Activated CD4-positive, alpha-beta T cell treated with anti-CD3 and anti-CD28 coated beads, Interleukin-2, amount 10 ng/mL, durations not matched to agents 24 days and 14 days (primary cell): ENCODE results near the gene PPCDC. TPM values are rescaled to one million over a fixed set of nuclear protein-coding genes. Genes with fewer than 3 reads are reported as not detected.

Source experiments
- DNase-seq: peaks from one replicate; pipeline ENCODE4 v3.0.0; 2022
- H3K27ac Mint-ChIP-seq: one replicate; pipeline ENCODE4 v1.8.0; 2022; ENCODE audit warnings: mild to moderate bottlenecking, mixed read lengths
- H3K27me3 Mint-ChIP-seq: one replicate; pipeline ENCODE4 v1.8.0; 2022; ENCODE audit warnings: mixed read lengths
- H3K36me3 Mint-ChIP-seq: one replicate; pipeline ENCODE4 v1.8.0; 2022; ENCODE audit warnings: low read depth, mild to moderate bottlenecking, mixed read lengths
- H3K4me1 Mint-ChIP-seq: one replicate; pipeline ENCODE4 v1.8.0; 2021; ENCODE audit warnings: mixed read lengths
- H3K4me3 Mint-ChIP-seq: one replicate; pipeline ENCODE4 v1.8.0; 2022; ENCODE audit warnings: mild to moderate bottlenecking, moderate library complexity, mixed read lengths
- H3K9me3 Mint-ChIP-seq: one replicate; pipeline ENCODE4 v1.8.0; 2021; ENCODE audit warnings: mixed read lengths
- intact Hi-C: fragments of 100-400 bp; cut with micrococcal nuclease; formaldehyde crosslinking; loops from one replicate; pipeline ENCODE4 v1.15.1; 2023
- total RNA-seq: library from RNA; stranded (reverse); gene quantifications from 2 replicates; pipeline ENCODE4 v1.2.3, GENCODE V29; 2022

The PPCDC gene
- total RNA-seq, 1 donor from 2014 or later, result 21.4 TPM

DNA sequence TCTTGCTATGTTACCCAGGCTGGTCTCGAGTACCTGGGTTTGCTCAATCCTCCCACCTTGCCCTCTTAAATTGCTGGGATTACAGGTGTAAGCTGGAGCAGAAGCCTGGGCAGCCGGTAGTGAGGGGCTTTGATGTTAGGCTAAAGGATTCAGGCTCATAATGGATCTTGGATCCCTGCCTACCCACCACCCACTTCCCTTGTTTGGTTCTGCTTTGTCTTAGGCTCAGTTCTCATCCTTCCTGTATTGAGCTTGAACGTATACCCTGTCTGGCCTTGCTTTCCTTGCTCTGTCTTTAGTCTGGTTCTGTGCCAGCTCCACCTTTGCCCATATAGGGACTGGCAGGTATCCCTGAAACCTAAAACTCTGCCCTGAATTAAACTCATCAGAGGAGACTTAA is 1.7 kb downstream of the PPCDC start:
- Mint-ChIP-seq H3K27ac (peak overlapping the region; percentile 63), H3K36me3 (peaks cover 7% of the 10 kb centered on the region), H3K4me1 (peaks cover 24% of the 10 kb centered on the region), H3K27me3 (no peaks in the 10 kb centered on the region), H3K9me3 (no peaks in the 10 kb centered on the region), H3K4me3 (peak overlapping the region; percentile 89)
- intact Hi-C loops, result no loop called here
- no peak for DNase-seq

DNA sequence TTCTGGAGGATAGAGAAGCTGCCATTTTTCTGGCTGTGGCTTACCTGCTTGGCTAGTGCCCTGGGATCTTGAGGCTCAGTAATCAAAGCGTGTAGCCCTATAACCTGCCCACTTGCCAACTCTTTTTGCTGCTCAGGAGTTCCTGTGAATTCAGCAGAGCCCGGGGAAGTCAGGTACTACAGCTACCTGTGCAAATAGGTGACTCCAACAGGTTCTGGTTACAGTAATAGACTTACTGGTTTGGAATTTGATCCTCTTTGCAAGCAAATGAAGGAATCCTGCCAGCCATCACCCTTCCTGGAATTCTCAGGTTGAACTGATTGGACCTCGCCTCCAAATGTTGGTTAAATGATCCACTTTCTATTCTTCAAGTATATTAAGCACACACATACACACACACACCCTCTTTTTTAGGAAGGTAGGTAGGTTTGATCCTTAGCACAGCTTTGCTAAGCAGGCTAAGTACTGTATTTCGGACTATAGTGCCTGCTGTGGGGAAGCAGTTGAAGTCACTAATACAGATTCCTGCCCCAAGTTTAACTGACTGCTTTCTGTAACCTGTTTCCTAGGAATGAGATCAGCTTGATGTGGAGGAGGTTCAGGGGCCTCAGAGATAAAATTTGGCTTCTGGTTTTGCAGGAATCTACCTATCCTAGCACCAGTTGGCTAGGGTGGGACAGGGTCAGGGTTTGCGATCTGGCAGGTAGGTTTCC is 2.3 kb downstream of the PPCDC start:
- Mint-ChIP-seq H3K27ac (peak overlapping the region; percentile 63), H3K9me3 (no peaks in the 10 kb centered on the region), H3K4me3 (peak overlapping the region; percentile 89), H3K4me1 (peaks cover 28% of the 10 kb centered on the region), H3K36me3 (peaks cover 7% of the 10 kb centered on the region), H3K27me3 (no peaks in the 10 kb centered on the region)
- no peak for DNase-seq
- intact Hi-C loops, result no loop called here

DNA sequence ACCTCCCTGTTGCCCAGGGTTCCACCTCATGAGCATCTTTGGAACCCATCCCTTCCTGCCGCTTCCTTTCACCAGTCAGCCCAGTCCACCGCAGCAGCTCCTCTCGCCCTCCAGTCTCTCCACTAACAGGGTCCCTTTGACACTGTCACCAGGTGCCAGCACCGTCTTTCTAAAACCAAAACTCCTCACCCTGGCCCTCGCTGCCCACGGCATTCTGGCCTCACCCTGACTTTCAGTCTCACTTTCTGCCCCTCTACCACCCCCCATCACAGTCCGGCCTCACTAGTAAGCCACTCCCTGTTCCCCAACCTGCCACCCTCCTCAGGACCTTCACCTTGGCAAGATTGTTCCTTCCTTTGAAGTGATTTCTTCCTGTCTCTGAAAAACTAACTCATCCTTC is 4.2 kb downstream of the PPCDC start:
- Mint-ChIP-seq H3K27ac (peak overlapping the region; percentile 1), H3K4me3 (no peak overlapping the region), H3K36me3 (peaks cover 12% of the 10 kb centered on the region), H3K9me3 (no peaks in the 10 kb centered on the region), H3K27me3 (no peaks in the 10 kb centered on the region), H3K4me1 (peaks cover 46% of the 10 kb centered on the region)
- intact Hi-C loops, result no loop called here
- DNase-seq, result no peak

DNA sequence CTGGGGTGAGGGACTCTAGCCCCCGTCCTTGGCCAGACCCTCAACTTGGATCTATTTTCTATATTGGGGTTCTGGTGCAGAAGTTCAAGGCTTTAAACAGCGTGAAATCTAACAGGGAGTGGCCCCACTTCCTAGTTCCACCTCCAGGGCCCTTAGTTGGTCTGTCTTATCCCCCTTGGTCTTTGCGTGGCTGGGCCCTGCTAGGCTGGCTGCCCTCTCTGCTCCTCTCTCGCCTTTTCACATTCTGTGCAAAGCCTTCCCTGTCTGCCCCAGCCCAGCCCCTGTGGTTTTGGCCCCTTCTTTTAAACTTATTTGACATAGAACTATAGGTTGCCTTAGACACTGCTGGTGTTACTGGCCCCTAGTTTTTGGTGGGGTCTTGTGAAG is 5.6 kb downstream of the PPCDC start:
- H3K4me1 Mint-ChIP-seq, result peaks cover 47% of the 10 kb centered on the region
- H3K4me3 Mint-ChIP-seq, result no peak overlapping the region
- DNase-seq, result no peak
- intact Hi-C loops, result loop anchor here (1.0 kb wide), 1 partner anchor 175 kb away; no protein-coding TSS in a partner anchor
- H3K36me3 Mint-ChIP-seq, result peaks cover 10% of the 10 kb centered on the region
- H3K9me3 Mint-ChIP-seq, result no peaks in the 10 kb centered on the region
- H3K27me3 Mint-ChIP-seq, result no peaks in the 10 kb centered on the region
- peak overlapping the region; percentile 51 for H3K27ac Mint-ChIP-seq

DNA sequence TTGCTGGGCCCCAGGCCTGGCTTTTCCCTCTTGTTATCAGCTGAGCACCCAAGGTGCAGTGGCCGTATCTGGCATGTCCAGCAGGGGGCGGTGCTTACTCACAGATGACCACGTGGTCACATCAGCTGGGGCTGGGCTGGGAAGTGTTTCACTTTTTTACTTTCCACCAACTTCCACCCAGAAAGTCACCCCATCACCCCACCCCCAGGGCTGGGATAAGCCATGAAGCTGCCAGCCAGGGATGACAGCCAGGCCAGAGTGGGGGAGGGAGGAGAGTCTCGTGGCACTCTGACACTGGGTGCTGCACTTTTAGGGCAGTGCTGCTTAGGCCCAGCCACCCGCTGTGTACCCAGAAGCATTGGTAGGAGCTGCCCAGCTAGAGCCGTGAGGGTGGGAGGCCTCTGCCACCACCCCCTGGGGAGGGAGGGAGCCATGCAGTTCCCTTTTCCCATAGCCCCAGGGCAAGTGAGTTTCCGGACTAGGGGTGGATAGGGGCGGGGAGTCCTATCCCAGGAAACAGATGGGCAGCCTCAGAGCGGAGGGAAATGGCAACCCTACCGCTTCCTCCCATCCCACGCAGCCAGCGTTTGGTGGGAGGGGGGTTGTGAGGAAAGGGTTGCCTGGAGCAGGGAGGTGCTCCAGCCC is 6.1 kb downstream of the PPCDC start:
- peak; percentile 97 for DNase-seq
- H3K4me3 Mint-ChIP-seq, result peak overlapping the region; percentile 26
- H3K27ac Mint-ChIP-seq, result peak overlapping the region; percentile 76
- intact Hi-C loops, result loop anchor here (1.0 kb wide), 1 partner anchor 175 kb away; no protein-coding TSS in a partner anchor
- no peaks in the 10 kb centered on the region for H3K9me3 Mint-ChIP-seq
- H3K27me3 Mint-ChIP-seq, result no peaks in the 10 kb centered on the region
- H3K36me3 Mint-ChIP-seq, result peaks cover 10% of the 10 kb centered on the region
- H3K4me1 Mint-ChIP-seq, result peaks cover 44% of the 10 kb centered on the region

DNA sequence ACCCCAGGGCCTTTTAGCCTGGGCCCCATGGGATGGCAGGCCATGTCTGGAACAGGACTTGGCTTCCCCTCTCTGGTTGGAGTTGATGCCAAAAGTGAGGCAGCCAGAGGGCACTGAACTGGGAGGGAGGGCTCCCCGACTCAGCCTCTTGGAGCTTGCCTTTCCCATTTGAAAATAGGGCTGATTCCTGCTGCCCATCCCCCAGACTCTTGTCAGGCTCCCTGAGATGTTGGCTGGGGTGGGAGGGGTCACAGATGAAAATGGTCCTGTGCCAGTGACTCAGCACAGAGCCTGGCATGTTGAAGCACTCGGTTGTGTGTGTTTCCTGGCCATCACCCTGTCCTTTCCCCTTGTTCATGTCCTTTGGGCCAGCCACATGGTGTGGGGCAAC is 6.6 kb downstream of the PPCDC start:
- Mint-ChIP-seq H3K4me1 (peaks cover 41% of the 10 kb centered on the region), H3K27ac (no peak overlapping the region), H3K36me3 (peaks cover 9% of the 10 kb centered on the region), H3K27me3 (no peaks in the 10 kb centered on the region), H3K9me3 (no peaks in the 10 kb centered on the region), H3K4me3 (no peak overlapping the region)
- DNase-seq, result no peak
- intact Hi-C loops, result no loop called here

DNA sequence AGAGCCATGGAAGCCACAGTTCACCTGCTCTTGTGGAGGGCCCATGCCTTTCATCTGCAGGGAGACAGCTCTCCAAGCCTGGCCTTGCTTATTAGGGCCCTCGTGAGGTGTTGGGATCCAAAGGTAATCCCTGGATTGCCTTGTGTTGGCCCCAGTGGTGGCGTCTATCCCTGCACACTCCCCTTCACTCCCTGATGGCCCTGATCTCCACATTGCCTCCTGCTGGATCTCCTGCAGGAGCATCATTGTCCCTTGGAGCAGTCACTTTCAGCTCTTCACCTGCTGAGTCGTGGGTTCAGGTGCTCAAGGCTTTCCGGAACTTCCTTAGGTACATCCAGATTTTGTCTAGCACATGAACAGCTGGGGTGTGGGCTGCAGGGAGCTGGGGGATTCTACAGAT is 7.0 kb downstream of the PPCDC start:
- intact Hi-C loops, result no loop called here

DNA sequence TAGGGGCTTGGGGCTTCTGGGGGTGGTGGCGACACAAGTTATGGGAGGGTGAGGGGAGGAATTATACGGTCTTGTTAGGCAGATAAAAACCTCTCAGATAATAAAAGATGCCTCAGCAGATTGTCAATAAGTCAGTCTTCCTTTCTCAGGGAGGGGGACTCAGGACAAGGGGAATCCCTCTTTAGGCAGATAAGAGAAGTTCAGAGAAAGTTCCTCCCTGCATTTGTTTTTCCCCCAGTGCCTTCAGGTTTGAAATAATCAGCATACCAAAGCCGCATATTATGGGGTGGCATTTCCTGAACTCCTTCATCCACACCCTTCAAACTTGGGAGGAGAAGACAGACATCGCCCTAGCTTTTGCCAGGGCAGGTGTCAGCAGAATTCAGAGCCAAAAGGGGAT is 8.5 kb downstream of the PPCDC start:
- no peak for DNase-seq
- peaks cover 8% of the 10 kb centered on the region for H3K36me3 Mint-ChIP-seq
- H3K4me1 Mint-ChIP-seq, result peaks cover 41% of the 10 kb centered on the region
- no peaks in the 10 kb centered on the region for H3K9me3 Mint-ChIP-seq
- H3K4me3 Mint-ChIP-seq, result no peak overlapping the region
- H3K27me3 Mint-ChIP-seq, result no peaks in the 10 kb centered on the region
- H3K27ac Mint-ChIP-seq, result peak overlapping the region; percentile 13
- intact Hi-C loops, result no loop called here

More for the DNA sequence above, 7.0 kb downstream of the PPCDC start:
- H3K27me3 Mint-ChIP-seq, result no peaks in the 10 kb centered on the region
- peak overlapping the region; percentile 21 for H3K4me3 Mint-ChIP-seq
- peaks cover 5% of the 10 kb centered on the region for H3K36me3 Mint-ChIP-seq
- no peak overlapping the region for H3K27ac Mint-ChIP-seq
- H3K4me1 Mint-ChIP-seq, result peaks cover 37% of the 10 kb centered on the region
- DNase-seq, result no peak
- H3K9me3 Mint-ChIP-seq, result no peaks in the 10 kb centered on the region

DNA sequence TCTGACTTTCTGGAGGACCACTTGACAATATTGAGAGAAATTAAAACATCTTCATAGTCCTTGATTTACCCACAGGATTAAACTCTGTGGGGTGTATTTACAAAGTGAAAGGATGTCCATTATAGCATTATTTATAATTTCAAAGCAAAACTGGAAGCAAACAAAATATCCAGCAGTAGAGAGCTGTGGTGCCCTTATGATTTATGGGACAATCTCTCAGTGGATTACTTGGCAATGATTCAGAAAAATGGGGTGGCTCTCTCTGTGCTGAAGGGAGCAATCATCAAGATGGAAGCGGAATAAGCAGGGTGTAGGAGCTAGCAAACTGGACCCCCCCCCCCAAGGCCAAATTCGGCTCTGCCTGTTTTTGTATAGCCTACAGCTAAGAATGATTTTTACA is 9.0 kb downstream of the PPCDC start:
- H3K27me3 Mint-ChIP-seq, result no peaks in the 10 kb centered on the region
- DNase-seq, result no peak
- H3K4me1 Mint-ChIP-seq, result peaks cover 44% of the 10 kb centered on the region
- H3K27ac Mint-ChIP-seq, result no peak overlapping the region
- no peaks in the 10 kb centered on the region for H3K9me3 Mint-ChIP-seq
- no peak overlapping the region for H3K4me3 Mint-ChIP-seq
- H3K36me3 Mint-ChIP-seq, result peaks cover 12% of the 10 kb centered on the region
- intact Hi-C loops, result no loop called here

DNA sequence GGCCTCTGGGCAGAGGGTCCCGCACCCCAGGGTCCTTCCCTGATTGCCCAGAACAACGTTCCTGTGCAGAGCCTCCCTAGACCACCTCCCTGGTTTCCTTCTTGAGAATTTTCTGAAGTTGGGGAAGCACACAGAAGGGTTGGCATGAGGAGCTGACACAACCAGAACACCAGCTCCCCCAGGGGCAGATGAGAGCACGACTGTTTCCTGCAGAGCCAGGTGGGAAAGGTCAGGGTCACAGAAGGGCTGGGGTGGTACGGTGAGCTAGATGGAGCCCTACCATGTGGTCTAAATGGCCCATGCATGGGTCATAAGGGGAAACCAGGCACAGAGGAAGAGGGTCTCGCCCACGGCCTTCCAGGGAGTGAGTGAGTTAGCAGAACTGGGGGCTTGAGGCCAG is 10.4 kb downstream of the PPCDC start:
- peaks cover 13% of the 10 kb centered on the region for H3K36me3 Mint-ChIP-seq
- intact Hi-C loops, result no loop called here
- H3K27me3 Mint-ChIP-seq, result no peaks in the 10 kb centered on the region
- DNase-seq, result no peak
- H3K9me3 Mint-ChIP-seq, result no peaks in the 10 kb centered on the region
- H3K4me1 Mint-ChIP-seq, result peaks cover 53% of the 10 kb centered on the region
- H3K4me3 Mint-ChIP-seq, result no peak overlapping the region
- no peak overlapping the region for H3K27ac Mint-ChIP-seq

DNA sequence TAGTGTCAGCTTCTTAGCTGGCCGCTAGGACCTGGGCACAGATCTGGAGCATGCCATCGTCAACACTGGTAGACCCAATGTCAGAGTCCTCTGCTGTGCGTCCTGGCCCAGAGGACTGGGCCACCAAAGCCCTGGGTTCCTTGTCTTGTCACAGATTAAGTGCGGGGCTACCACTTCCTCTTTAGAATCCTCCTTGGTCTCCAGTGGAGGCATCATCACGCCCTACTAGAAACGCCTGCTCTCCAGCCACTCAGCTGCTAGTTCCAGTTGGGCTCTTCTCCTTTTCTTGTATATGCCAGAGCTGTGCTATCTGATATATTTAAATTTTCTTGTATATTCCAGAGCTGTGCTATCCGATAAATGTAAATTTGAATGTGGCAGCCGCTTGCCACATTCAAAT is 11.2 kb downstream of the PPCDC start:
- H3K27ac Mint-ChIP-seq, result no peak overlapping the region
- DNase-seq, result no peak
- peaks cover 55% of the 10 kb centered on the region for H3K4me1 Mint-ChIP-seq
- H3K27me3 Mint-ChIP-seq, result no peaks in the 10 kb centered on the region
- intact Hi-C loops, result no loop called here
- no peaks in the 10 kb centered on the region for H3K9me3 Mint-ChIP-seq
- peaks cover 13% of the 10 kb centered on the region for H3K36me3 Mint-ChIP-seq
- H3K4me3 Mint-ChIP-seq, result no peak overlapping the region

DNA sequence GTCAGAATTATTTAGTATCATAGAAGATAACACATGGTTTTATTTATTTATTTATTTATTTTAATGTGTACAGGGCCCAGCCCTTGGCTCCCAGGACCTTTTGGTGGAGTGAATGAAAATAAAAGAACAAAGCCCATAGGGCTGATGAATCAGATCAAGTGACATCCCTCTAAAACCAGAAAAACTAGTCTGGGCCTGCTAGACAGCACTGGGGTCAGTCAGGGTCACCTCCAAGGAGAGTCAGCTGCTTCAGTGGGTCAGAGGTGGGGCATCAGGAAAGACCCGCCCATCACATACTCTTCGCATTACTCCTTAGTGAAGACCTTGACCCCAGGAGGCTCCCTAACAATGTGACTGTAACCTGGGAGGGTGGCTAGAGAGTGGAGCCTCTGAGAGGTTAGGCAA is 12.8 kb downstream of the PPCDC start:
- DNase-seq, result no peak
- H3K36me3 Mint-ChIP-seq, result peaks cover 12% of the 10 kb centered on the region
- H3K27ac Mint-ChIP-seq, result peak overlapping the region; percentile 70
- no peaks in the 10 kb centered on the region for H3K9me3 Mint-ChIP-seq
- peak overlapping the region; percentile 27 for H3K4me3 Mint-ChIP-seq
- intact Hi-C loops, result no loop called here
- H3K27me3 Mint-ChIP-seq, result no peaks in the 10 kb centered on the region
- H3K4me1 Mint-ChIP-seq, result peaks cover 47% of the 10 kb centered on the region

DNA sequence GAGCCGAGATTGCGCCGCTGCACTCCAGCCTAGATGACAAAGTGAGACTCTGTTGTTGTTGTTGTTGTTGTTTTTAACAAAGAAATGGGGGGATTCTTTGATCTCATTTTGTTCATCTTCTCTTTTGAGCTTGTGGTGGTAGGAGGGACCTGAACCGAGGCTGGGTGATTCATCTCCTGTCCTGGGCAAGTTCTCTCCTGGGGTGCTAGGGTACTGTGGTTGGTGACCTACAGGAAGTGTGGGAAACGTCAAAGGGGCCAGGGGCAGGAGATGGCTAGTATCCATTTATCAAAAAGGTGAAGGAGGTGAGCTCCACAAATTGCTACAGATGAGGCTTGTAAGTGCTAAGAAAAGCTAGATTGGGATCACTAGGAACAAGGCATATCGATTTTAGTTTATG is 14.3 kb downstream of the PPCDC start:
- intact Hi-C loops, result no loop called here
- Mint-ChIP-seq H3K4me3 (peak overlapping the region; percentile 47), H3K27me3 (no peaks in the 10 kb centered on the region), H3K27ac (peak overlapping the region; percentile 19), H3K36me3 (peaks cover 13% of the 10 kb centered on the region), H3K9me3 (no peaks in the 10 kb centered on the region), H3K4me1 (peaks cover 38% of the 10 kb centered on the region)
- peak; percentile 70 for DNase-seq

DNA sequence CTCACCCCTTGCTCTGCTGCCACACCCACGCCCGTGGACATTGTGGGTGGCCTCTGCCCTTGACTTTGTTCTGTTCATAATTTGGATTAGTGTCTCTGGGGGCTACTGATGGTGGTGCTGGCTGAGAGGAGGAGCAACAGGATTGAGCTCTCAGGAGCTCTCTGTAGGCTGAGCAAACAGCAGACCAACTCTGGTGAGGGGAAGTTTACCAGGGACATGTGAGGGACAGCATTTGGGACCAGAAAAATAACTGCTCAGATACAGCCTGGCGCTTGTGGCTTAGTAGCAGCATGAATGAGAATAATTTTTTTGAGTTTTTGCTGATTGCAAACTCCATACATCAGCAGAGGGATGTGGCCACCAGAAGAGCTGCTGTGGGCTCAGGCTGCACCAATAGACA is 14.8 kb downstream of the PPCDC start:
- Mint-ChIP-seq H3K36me3 (peaks cover 15% of the 10 kb centered on the region), H3K27me3 (no peaks in the 10 kb centered on the region), H3K9me3 (no peaks in the 10 kb centered on the region), H3K4me3 (peak overlapping the region; percentile 33), H3K27ac (peak overlapping the region; percentile 12), H3K4me1 (peaks cover 43% of the 10 kb centered on the region)
- no peak for DNase-seq
- intact Hi-C loops, result no loop called here
